GM18867 (cell line): ENCODE data around the gene NUBP1.

Source experiments
- ATAC-seq: cut with Tn5 transposase; IDR thresholded peaks from one replicate; pipeline ENCODE4 v1.9.1; 2021; ENCODE audit warnings: mild to moderate bottlenecking, moderate library complexity; ENCODE audit not compliant: unreplicated experiment

NUBP1 gene

DNA sequence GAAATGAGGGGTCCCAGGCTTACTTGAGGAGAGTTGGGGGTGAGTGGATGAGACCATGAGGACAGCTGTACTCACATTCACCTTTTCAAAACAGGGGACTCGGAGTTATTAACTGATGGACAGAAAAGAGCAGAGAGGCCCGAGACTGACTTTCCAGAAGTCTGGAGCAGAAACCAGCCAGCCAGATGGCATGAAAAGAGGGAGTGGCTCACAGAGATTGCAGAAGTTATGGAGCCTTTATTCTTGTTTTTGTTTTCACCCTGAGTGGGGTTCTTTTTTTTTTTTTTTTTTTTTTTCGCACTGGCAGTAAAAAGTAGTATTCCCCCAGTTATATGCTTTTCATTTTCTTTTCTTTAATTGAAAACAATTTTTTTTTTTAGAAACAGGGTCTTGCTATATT lies 56.1 kb downstream of the NUBP1 start:
- no peak for ATAC-seq

DNA sequence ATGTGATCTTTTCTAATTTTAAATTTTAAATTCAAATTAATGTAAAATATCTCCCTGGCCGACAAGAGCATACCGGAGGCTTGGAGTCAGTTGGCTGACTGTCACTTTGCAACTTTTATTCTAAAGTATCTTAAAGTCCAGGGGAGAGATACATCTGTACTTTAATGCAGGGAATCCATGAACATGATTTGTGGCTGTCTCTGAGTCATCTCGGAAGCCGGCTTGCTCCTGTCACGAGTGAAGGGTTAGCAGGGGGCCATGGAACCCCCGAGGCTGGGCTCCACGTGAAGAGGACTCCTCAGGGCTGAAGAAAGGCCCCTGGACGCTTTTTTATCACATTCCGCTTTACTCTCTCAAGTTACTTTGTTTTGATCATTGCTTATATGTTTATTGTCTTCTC lies 61.7 kb downstream of the NUBP1 start:
- no peak for ATAC-seq

DNA sequence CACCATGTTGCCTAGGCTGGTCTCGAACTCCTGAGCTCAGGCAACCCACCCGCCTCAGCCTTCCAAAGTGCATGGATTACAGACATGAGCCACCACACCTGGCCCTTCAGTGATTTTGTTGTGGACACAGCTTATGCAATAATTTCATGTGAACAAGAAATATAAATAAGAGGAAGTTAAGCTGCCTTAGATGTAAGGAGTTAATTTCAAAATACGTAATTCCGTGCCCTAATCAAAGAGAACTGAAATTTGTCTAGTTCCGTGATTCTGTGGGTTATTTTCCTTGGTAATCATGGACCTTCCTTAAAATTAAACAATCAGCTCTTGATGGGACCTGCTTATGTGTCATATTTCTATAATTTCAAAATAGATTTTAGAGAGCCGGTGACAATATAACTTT lies 63.1 kb downstream of the NUBP1 start:
- ATAC-seq: no peak

DNA sequence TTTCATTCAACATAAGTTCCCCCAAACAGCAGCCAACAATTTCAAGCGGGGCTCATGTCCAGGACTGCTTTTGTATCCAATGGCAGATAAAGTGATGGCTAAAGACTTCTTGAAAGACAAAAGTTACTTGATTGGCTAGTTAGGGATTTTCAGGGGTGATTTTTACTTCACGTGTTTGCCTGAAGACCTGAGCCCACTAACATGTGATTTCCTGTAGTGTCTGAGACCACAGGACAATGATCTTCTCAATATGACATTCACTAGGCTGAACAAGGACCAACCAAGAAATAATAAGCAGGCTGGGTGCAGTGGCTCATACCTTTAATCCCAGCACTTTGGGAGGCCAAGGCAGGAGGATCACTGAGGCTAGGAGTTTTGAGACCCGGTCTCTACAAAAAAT lies 64.6 kb downstream of the NUBP1 start:
- no peak for ATAC-seq

DNA sequence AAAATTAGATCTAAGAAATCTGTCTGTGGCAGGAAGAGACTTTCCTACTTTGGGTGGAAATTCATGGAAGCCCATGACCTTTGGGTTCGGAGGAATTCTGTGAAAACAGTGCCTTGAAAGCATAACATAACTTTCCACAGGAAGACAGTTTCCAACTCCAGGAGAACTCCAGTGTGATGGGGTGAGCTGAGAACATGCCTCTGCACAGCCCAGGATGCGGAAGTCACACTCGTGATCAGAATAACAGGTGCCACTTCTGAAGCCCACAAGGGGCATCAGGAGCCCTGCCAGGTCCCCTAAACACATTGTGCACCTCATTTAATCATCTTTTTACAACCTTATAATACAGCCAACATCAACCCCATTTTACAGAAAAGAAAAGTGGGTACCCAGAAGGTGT lies 65.2 kb downstream of the NUBP1 start:
- no peak for ATAC-seq

DNA sequence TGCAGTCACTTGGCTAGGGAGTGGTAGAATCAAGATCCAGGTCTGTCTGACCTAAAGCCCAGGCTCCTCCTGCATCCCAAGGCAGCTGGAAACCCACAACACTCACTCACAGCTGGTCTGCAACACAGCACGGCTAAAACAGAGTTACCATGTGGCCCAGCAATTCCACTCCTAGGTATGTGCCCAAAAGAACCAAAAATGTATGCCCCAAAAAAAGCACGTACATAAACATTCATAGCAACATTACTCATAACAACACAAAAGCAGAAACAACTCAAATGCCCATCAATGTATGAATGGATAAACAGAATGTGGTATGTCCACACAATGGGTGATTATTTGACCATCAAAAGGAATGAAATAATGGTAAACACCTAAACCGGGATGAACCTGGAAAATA lies 66.1 kb downstream of the NUBP1 start:
- ATAC-seq: no peak

DNA sequence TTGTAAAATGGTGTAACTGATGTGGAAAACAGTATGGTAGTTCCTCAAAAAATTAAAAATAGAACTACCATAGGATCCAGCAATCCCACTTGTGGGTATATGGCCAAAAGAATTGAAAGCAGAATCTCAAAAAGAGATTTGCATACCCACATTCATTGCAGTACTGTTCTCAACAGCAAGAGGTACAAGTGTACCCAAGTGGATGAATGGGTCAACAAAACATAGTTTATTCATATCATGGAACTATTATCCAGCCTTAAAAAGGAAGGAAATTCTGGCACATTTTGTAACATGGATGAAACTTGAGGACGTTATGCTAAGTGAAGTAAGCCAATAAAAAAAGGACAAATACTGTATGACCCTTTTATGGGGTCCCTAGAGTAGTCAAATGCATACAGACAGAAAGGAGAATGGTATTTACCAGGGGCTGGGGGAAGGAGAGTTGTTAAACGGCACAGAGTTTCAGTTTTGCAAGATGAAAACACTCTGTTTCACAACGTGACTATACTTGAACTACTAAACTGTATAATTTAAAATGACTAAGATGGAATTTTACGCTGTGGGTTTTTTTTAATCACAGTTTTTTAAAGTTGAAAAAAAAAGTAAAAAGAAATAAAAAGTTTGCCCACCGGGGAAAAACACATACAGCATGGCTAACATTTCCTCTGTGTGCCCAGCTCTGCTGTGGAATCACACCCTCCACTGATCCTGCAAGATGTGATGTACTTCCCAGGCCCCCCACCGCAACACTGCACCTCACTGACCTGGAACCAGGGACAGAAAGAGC lies 68.9 kb downstream of the NUBP1 start:
- peak; percentile 73 for ATAC-seq

DNA sequence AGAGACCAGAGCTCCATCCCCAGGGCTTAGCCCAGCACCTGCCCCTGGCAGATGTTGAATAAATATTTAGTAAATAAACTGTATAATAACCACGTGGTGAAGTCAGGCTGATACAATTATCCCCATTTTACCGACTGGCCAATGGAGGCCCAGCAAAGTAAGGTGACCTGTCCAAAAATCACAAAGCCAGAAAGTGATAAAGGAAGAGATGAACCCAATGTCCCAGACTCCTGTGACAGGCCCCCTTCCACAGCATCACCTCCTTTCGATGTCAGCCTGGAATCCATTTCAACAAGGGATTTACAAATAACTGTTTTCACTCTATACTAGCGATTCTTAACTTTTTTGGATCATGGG lies 69.4 kb downstream of the NUBP1 start:
- no peak for ATAC-seq

DNA sequence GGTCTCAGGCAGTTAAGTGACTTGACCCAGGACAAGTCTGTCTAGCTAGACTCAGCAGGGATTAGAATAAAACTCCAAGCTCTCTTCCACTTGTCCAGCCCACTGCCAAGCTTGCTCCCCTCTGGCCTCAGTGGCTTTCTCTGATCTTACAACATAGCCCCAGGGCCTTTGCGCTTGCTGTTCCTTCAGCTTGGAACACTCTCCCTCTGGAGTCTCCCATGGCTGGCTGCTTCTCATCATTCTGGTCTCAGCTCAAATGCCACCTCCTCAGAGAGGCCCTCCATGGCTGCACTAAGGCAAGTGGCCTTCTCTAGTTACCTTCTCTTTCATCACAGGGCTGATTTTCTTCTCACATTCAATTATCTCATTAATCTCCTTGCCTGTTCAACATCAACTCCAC lies 73.9 kb downstream of the NUBP1 start:
- no peak for ATAC-seq

DNA sequence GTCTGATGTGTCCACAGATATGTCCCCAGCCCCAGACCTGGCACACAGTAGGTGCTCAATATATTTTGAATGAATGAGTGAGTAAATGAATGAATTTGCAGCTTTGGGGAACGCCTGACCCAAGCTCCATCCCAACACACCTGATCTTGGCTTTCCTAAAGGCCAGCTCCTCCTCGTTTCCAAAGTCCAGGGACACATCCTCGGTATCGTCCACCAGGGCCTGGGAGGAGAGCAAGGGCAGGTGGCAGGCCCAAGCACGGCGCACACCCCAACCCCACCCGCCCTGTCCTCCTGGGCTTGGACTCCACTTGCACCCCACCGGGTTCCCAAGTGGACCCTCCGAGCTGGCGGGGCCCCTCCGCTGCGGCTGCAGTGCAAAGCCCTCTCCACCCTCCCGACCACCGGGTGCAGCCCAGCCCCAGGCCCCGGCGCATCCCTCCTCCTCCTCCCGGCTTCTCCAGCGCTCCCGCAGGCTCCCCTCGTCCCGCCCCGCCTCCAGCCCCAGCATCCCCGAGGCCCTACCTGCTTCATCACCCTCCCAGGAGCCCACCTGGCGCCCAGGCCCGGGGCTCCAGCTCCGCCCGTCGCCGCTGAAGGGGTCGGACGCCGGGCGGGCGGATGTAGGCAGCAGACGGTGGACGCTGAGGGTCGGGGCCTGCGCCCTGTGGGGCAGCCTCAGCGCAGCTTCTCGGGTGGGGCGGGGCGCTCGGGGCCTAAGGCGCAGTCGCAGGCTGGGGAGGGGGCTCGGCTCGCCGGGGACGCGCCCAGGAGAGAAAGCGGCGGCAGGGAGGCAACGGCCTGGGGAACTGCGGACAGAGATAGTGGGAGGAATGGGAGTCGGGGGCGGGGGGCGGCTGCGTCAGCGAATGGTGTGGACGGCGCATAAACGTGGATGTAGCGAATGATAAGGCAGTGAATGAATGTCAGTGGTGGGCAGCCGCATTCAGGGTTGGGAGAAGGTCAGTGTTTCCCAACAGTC lies 74.6 kb downstream of the NUBP1 start, which contains the start of gene TVP23A:
Gene TVP23A (minus strand): TSS at position 832 of the 979 bp plus-strand sequence. CDS start 301 bp downstream, at position 531.
- no peak for ATAC-seq
